ENCODE results near the gene SEPTIN11. TPM values are rescaled to one million over a fixed set of nuclear protein-coding genes. Genes with fewer than 3 reads are reported as not detected.

Gene SEPTIN11
- total RNA-seq, 1 experiment from 2014 or later: 43.9 TPM

GRCh38 chr4:76991161-76991660 is 41.7 kb downstream of the SEPTIN11 start:
- in situ Hi-C loops (cut with HindIII; ENCODE audit: low pct_unique_long_range_greater_than_20kb, low sequenced_read_pairs): no loop called here
- no peak for DNase-seq (ENCODE audit: low read depth, low spot score)

- in situ Hi-C loops (cut with HindIII; ENCODE audit: low pct_unique_long_range_greater_than_20kb, low sequenced_read_pairs): no loop called here
- no peak for DNase-seq (ENCODE audit: low read depth, low spot score)
Observed at GRCh38 chr4:76993787-76994641, 44.5 kb downstream of the SEPTIN11 start.

- in situ Hi-C loops (cut with HindIII; ENCODE audit: low pct_unique_long_range_greater_than_20kb, low sequenced_read_pairs): no loop called here
- no peak for DNase-seq (ENCODE audit: low read depth, low spot score)
Observed at GRCh38 chr4:76995776-76996175, 46.2 kb downstream of the SEPTIN11 start.

GRCh38 chr4:76996445-76996844 is 46.9 kb downstream of the SEPTIN11 start:
- in situ Hi-C loops (cut with HindIII; ENCODE audit: low pct_unique_long_range_greater_than_20kb, low sequenced_read_pairs): no loop called here
- no peak for DNase-seq (ENCODE audit: low read depth, low spot score)

- in situ Hi-C loops (cut with HindIII; ENCODE audit: low pct_unique_long_range_greater_than_20kb, low sequenced_read_pairs): no loop called here
- no peak for DNase-seq (ENCODE audit: low read depth, low spot score)
Observed at GRCh38 chr4:76997077-76997476, 47.5 kb downstream of the SEPTIN11 start.

GRCh38 chr4:76997532-76997931 is 48.0 kb downstream of the SEPTIN11 start:
- no peak for DNase-seq (ENCODE audit: low read depth, low spot score)
- in situ Hi-C loops (cut with HindIII; ENCODE audit: low pct_unique_long_range_greater_than_20kb, low sequenced_read_pairs): no loop called here

GRCh38 chr4:76998251-76998901 is 48.8 kb downstream of the SEPTIN11 start:
- in situ Hi-C loops (cut with HindIII; ENCODE audit: low pct_unique_long_range_greater_than_20kb, low sequenced_read_pairs): no loop called here
- DNase-seq (ENCODE audit: low read depth, low spot score): no peak

Other genes with a start within 250 kb of the SEPTIN11 start
- not detected in 2 replicates for gene SOWAHB, start 51.6 kb upstream of the SEPTIN11 start, total RNA-seq (2014; rRNA removed; shearing (Covaris generic))
- 105 and 112 TPM in 2 replicates for gene CCNI, start 126.2 kb downstream of the SEPTIN11 start, total RNA-seq (2014; rRNA removed; shearing (Covaris generic))
- gene CCNG2, start 207.5 kb downstream of the SEPTIN11 start, total RNA-seq (2014; rRNA removed; shearing (Covaris generic)): 21.6 and 23.6 TPM in 2 replicates